HG03342 (cell line): Measurements from ENCODE around the gene ZNF500.
"Not testable (repeated sequence)": the region's sequence is repeated elsewhere in the genome, so short reads cannot be mapped to it uniquely, and the experiment has no call there.

Source experiments
- ATAC-seq: cut with Tn5 transposase; IDR thresholded peaks from one replicate; pipeline ENCODE4 v1.9.1; 2021; ENCODE audit warnings: mild to moderate bottlenecking, moderate library complexity; ENCODE audit not compliant: unreplicated experiment

Gene ZNF500

DNA sequence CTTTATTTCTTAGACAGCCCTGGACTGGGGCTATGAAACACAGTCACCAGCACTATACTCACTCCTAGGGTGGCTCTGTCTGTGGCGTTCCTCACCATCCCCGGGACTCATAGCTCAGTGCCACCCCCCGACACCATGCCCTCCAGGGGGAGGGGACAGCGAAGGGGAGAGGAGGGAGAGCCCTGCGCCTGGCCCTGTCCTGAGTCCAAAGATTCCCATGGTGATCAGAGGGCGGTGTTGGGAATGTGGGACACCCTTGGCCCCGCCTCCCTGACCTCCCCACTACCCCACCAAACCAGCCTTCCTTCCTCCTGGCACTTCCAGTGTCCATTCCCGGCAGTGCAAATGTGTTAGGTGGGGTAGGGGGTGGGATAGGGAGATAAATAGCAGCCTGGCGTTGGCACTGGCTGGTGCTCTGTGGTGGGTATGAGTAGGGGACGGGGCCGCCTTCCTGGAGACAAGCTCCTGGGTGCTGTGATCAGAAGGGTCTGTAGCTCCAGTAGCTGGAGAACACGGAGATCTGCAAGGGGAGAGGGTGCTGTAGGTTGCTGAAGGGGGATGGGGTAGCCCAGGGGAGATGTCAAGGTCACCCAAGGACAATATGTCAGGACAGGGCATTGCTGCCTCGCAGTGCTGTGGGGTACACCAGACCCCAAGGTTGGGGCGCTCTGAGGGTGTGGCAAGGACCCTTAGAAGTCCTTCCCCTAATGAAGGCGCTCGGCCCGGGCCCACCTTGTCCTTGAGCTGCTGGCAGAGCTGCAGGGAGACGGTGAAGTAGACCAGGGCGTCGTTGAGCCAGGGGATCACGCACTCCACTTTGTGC, 30.2 kb upstream of the ZNF500 start:
- no peak for ATAC-seq

DNA sequence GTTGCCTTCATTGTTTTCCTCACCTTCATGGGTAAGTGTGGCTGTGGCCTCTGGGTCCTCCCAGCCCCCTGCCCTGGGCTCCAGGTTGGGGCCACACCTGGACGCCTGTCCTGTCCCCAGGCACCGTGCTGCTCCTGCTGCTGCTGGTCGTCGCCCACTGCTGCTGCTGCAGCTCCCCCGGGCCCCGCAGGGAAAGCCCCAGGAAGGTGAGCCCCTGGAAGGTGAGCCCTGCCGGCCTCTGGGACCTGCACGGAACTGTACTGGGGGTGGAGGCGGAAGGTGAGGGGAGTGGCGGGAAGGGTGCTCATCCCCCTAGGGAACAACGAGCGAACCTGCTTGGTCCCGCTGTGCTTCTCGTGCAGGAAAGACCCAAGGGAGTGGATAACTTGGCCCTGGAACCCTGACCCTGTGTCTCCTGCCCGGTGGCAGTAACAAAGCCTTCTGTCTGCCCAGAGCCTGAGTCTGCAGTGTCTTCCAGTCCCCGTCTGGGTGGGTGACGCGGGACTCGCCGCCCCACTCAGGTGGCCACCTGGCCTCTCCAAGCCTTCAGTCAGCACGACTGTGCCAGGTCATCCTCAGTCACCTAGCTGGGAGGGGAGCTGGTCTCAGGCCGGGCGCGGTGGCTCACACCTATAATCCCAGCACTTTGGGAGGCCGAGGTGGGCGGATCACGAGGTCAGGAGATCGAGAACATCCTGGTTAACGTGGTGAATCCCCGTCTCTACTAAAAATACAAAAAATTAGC, 29.0 kb upstream of the ZNF500 start:
- ATAC-seq, result no peak

DNA sequence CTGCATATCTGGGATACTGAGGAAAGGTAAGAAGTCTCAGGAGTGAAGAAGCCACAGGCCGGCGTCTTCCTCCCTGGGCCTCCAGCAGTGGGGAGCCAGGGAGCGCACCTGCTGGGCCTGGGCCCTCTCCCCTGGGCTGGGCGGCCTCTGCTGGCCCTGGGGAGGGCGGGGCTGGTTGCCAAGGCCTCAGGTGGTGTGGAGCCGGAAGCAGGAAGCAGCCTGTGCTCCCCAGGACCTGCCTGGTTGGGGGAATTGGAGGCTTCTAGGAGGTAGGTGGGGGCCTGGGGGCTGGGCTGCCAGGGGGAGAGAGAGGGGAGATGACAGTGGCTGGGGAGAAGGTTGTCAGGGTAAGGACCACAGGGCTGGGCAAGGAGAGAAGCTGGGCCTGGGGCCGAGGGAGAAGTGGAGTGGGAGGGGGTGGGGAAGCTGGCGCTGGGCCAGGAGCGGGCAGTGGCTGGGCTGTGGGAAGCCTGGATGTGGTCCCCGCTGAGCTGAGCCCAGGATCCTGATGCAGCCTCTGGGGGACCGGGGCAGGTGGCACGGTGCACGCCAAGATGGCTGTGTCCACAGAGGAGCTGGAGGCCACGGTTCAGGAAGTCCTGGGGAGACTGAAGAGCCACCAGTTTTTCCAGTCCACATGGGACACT, 28.3 kb upstream of the ZNF500 start, which contains the start of gene SMIM22:
Gene SMIM22 (plus strand): TSS at position 189 of the 647 bp plus-strand sequence. CDS start 366 bp downstream, at position 555.
- no peak for ATAC-seq

DNA sequence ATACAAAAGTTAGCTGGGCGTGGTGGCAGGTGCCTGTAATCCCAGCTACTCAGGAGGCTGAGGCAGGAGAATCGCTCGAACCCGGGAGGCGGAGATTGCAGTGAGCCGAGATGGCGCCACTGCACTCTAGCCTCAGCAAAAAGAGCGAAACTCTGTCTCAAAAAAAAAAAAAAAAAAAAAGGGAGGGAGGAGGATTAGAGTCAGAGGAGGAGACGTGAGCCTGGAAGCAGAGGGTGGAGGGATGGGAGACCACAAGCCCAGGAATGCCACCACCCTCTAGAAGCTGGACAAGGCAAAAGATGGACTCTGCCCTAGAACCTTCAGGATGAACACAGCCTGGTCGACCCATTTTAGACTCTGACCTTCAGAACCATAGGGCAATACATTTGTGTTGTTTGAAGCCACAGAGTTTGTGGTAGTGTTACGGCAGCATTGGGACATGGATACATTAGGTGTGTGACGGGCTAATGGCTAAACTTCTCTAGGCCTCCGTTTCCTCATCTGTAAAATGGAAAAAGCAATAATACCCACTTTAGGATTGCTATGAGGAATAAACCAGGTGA, 26.1 kb upstream of the ZNF500 start:
- ATAC-seq, result no peak

DNA sequence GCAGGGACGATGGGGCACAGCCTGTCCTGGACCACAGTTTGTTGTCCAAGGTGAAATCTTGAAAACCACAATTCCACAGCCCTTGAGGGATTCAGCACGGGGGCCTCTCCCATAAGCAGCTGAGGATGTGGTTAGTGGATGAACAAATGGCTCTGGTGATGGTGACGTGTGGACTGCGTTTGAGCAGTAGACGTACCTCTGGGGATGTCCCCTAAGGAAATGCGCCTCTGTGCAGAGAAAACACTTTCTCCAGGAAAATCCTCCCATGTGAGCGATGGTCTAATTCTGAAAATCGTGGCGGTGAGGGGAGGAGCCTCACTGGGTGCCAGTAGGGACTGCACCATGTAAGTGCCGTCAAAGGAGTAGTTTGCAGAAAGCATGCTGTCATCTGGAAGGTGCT, 23.9 kb upstream of the ZNF500 start:
- no peak for ATAC-seq

DNA sequence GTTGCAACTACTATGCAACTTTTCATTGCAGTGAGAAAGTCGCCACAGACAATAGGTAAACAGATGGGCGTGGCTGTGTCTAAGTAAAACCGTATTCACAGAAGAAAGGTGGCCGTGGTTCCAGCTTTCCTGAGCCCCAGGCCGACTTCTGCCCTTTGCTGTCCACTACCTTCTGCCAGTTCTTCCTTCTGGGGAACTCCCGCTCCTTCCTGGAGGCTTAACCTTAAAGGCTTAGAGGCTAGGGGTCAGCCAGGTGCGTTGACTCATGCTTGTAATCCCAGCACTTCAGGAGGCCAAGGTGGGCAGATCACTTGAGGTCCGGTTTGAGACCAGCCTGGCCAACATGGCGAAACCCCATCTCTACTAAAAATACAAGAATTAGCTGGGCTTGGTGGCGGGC, 23.3 kb upstream of the ZNF500 start:
- no peak for ATAC-seq

GRCh38 chr16:4788910-4789309, 21.9 kb upstream of the ZNF500 start:
- no peak for ATAC-seq

DNA sequence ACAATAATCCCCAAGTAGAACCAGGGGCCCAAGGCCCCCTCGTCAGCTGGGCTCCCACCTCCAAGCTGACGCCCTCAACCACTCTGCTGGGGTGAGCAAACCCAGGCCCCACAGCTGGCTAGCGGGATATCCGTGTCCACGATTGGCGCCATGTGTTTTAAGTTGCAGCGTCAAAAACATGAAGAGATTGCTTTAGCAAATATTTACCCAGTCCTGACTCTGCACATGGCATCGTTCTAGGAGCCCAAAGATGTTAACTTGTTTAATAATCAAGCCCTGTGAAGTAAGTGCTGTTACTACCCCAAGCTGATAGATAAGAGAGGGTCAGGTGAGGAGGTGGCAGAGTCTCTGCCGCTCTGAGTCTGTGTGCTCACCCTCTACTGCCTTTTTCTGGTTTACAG, 21.5 kb upstream of the ZNF500 start:
- no peak for ATAC-seq

DNA sequence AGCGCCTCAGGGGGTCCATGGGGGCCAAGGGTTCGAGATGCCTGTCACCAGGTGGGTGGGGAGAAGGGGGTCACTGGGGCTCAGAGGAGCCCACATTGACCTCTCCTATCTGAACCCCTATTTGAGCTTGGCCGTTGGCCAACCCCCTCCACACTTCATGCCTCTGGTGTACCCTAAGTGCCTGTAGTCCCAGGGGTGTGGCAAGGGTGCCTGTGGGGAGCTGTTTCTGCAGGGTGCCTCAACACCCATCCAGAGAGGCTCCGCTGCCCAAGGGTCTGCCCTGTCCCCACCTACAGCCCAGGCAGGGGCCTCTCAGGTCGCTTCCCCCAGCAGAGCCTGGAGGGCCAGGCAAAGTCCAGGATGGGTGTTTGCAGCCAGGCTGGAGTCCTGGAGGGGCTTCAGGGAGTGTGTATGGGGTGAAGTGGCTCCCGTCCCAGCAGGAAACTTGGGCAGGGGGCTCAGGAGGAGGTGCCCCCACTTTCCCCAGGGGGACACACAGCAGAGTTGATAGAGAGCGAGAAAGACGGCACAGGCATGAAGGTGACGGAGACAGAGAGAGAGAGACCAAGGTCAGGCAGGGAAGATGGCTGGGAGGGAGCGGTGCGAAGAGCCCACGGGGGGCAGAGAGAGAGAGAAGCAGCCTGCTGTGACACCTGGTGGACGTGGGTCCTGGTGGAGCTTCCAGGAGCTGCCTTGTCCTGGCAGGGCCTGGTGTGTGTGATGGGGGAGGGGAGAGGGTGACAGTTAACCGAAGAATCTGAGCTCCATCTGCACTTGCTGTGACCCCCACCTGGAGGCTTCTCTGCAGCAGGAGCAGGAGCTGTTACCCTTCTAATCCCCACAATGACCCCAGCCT, 20.9 kb upstream of the ZNF500 start, which contains the start of gene SEPTIN12:
Gene SEPTIN12 (minus strand): TSS at position 719 of the 856 bp plus-strand sequence. CDS start 700 bp downstream, at position 19.
- ATAC-seq, result no peak

- no peak for ATAC-seq
These were observed 20.1 kb upstream of the ZNF500 start for GRCh38 chr16:4787068-4787467.

DNA sequence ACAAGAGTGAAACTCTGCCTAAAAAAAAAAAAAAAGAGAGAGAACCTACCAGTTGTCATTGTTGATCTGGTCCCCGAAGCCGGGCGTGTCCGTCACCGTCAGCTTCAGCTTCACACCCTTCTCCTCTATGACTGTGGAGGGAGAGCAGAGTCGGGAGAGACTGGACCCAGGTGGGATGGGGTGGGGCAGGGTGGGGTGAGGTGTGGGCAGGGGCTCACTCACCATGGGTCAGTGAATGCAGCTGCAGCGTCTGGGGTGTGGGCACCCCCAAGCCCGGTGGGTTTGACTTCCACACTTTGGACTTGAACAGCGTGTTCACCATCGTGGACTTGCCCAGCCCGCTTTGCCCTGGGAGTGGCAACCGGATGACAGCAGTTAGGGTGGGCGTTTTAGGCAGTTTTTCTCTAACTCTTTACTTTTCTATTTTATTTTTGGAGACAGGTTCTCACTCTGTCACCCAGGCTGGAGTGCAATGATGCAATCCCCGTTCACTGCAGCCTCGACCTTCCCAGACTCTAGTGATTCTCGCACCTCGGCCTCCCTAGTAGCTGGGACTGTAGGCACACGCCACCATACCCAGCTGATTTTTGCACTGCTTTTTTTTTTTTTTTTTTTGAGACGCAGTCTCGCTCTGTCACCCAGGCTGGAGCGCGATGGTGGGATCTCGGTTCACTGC, 18.9 kb upstream of the ZNF500 start:
- ATAC-seq, result no peak

DNA sequence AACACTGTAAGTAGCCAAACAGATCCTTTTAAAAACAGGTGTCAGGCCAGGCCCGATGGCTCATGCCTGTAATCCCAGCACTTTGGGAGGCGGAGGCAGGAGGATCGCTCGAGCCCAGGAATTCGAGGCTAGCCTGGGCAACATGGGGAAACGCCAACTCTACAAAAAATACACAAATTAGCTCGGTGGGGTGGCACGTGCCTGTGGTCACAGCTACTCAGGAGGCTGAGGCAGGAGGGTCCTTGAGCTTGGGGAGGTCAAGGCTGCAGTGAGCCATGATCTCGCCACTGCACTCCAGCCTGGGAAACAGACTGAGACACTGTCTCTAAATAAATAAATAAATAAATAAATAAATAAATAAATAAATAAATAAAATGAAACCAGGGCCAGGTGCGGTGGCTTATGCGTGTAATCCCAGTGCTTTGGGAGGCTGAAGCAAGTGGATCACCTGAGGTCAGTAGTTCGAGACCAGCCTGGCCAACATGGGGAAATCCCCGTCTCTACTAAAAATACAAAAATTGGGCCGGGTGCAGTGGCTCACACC, 17.6 kb upstream of the ZNF500 start:
- not testable (repeated sequence) for ATAC-seq

DNA sequence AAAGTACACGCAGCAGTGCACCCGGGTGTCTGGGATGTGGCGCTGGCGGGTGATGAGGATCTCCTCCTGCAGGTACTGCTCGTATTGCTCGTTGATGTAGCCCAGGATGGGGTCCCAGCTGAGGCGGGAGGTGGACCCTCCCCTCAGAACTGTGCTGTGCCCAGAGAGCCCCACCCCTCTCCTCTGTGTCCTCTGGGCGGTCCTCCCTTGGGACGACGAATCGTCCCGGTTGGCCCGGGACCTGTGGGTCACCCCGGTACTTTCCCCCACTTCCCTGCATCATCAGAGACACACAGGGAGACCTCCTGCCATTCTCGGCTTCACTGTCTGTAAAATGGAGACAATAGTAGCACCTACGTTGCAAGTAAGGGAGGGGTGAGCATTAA, 17.0 kb upstream of the ZNF500 start:
- ATAC-seq, result no peak

GRCh38 chr16:4783251-4783950, 16.4 kb upstream of the ZNF500 start:
- no peak for ATAC-seq

DNA sequence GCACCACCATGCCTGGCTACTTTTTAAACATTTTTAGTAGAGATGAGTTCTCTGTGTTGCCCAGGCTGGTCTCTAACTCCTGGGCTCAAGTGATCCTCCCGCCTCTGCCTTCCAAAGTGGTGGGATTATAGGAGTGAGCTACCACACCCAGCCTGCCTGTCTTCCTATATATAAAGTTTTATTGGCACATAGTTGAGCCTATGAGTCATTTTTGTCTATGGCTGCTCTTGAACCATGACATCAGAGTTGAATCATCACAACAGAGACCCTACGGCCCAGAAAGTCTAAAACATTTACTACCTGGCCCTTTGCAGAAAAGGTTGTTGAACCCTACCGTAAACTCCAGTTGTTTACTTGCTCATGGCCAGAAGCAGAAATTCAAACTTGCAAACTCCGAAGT, 13.3 kb upstream of the ZNF500 start:
- no peak for ATAC-seq

DNA sequence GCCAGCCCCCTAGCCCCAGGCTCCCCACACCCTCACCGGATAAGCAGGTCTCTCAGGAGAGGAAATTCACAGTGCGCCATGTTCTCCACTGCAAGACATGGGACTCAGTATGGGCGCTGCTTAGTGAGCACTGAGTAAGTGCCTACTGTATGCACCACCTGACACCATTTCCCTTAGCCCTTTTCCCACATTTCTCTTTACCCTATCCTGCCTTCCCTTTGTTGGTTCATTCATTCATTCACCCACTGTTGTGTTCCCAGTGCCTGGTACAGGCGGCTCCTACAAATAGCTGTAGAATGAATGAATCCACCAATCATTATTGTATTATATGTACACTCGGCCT, 11.1 kb upstream of the ZNF500 start:
- ATAC-seq, result no peak

DNA sequence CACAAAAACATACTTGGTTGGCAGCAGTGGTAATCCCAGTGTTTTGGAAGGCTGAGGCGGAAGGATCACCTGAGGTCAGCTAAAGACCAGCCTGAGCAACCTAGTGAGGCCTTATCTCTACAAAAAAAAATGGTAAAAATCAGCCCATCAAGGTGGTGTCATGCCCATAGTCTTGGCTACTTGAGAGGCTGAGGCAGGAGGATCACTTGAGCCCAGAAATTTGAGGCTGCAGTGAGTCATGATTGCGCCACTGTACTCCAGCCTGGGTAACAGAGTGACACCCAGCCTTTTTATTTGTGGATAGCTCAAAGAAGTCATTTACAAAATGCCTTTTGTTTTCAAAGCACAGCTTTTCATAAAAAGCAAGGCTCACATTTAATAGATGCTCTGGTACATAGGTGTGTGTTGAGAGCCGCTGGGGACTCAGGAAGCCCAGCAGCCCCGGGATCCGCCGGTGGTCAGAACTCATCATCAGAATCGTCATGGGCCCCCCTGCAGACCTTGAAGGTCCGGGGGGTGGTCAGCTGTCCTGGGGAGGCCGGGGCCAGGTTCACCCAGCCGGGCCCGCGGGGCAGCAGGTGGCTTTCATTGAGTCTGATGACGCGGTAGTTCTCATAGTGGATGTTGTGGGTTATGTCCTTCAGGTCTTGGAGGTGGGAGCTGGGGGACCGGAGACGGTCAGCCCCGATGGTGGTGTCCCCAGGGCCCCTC, 10.5 kb upstream of the ZNF500 start:
- no peak for ATAC-seq

GRCh38 chr16:4776141-4776705, 9.3 kb upstream of the ZNF500 start:
- ATAC-seq, result no peak
